ENCODE measurements around the gene GPR15. TPM values are rescaled to one million over a fixed set of nuclear protein-coding genes. Genes with fewer than 3 reads are reported as not detected.

The GPR15 gene
- total RNA-seq, 3 donors from 2014 or later (not counting 1 experiment from before 2014, with no cell fraction given) = 0.97 to 32.8 (median 1.5) TPM

- H3K27me3 Mint-ChIP-seq (ENCODE audit: low read depth in 2 of 2) = no peaks in the 10 kb centered on the region
- no peaks in the 10 kb centered on the region for H3K9me3 Mint-ChIP-seq
- Histone ChIP-seq H3K4me3 (ENCODE audit: low read length) (no peak overlapping the region), H3K36me3 (ENCODE audit: control insufficient read depth, insufficient read depth, low read length) (no peaks in the 10 kb centered on the region), H3K4me1 (ENCODE audit: control insufficient read depth, insufficient read depth, low read length) (peaks cover 8% of the 10 kb centered on the region), H3K27ac (ENCODE audit: low read length) (no peak overlapping the region), H3K27me3 (ENCODE audit: control insufficient read depth, insufficient read depth, low read length) (no peaks in the 10 kb centered on the region), H3K9me3 (ENCODE audit: control insufficient read depth, insufficient read depth, low read length) (no peaks in the 10 kb centered on the region)
- peaks cover 11% of the 10 kb centered on the region in 2 donors for H3K4me1 Mint-ChIP-seq
- intact Hi-C loops (cut with micrococcal nuclease) = no loop called here
- no peak overlapping the region for H3K27ac Mint-ChIP-seq
- H3K36me3 Mint-ChIP-seq = no peaks in the 10 kb centered on the region
- no peak overlapping the region for H3K4me3 Mint-ChIP-seq
- TF ChIP-seq CTCF (IDR thresholded peaks at IDR 0.05) = no peak
- 94% methylated on average over 2 of the region's 4 CpGs for WGBS (ENCODE audit: insufficient coverage)
- no peak for ATAC-seq
- no peak for DNase-seq
These were observed 3.1 kb upstream of the GPR15 start for GRCh38 chr3:98528474-98529346.

GRCh38 chr3:98529856-98530459, 1.8 kb upstream of the GPR15 start:
- Mint-ChIP-seq H3K4me1 (peaks cover 9% of the 10 kb centered on the region in 2 donors), H3K9me3 (no peaks in the 10 kb centered on the region), H3K4me3 (no peak overlapping the region), H3K36me3 (no peaks in the 10 kb centered on the region), H3K27me3 (ENCODE audit: low read depth in 2 of 2) (no peaks in the 10 kb centered on the region), H3K27ac (no peak overlapping the region)
- Histone ChIP-seq H3K36me3 (ENCODE audit: control insufficient read depth, insufficient read depth, low read length) (no peaks in the 10 kb centered on the region), H3K27me3 (ENCODE audit: control insufficient read depth, insufficient read depth, low read length) (no peaks in the 10 kb centered on the region), H3K4me3 (ENCODE audit: low read length) (no peak overlapping the region), H3K4me1 (ENCODE audit: control insufficient read depth, insufficient read depth, low read length) (peaks cover 7% of the 10 kb centered on the region), H3K27ac (ENCODE audit: low read length) (no peak overlapping the region), H3K9me3 (ENCODE audit: control insufficient read depth, insufficient read depth, low read length) (no peaks in the 10 kb centered on the region)
- intact Hi-C loops (cut with micrococcal nuclease) = no loop called here
- ATAC-seq = no peak
- no peak for TF ChIP-seq CTCF (IDR thresholded peaks at IDR 0.05)
- no peak for DNase-seq
- WGBS (ENCODE audit: insufficient coverage) = 93% methylated on average over 7 of the region's 8 CpGs

DNA sequence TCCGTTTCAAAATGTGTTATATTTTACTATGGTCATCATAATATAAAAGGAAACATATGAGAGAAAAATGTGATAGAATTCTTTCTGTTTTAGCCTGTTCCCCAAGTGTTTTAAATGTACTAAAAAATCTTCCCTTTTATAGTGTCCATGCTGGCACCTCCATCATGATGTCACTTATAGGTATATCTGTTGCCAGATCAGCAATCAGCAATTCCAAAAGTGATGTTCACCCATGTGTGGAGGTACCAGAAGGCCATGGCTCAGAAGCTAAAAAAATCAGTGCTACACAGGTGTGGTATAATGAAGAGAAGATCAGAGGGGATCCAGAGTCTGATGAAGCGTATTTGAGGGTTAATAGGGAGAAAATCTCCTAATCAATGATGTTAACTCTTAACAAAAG, 1.1 kb upstream of the GPR15 start:
- Histone ChIP-seq H3K4me3 (ENCODE audit: low read length) (no peak overlapping the region), H3K27me3 (ENCODE audit: control insufficient read depth, insufficient read depth, low read length) (no peaks in the 10 kb centered on the region), H3K36me3 (ENCODE audit: control insufficient read depth, insufficient read depth, low read length) (no peaks in the 10 kb centered on the region), H3K27ac (ENCODE audit: low read length) (no peak overlapping the region), H3K4me1 (ENCODE audit: control insufficient read depth, insufficient read depth, low read length) (no peaks in the 10 kb centered on the region), H3K9me3 (ENCODE audit: control insufficient read depth, insufficient read depth, low read length) (no peaks in the 10 kb centered on the region)
- DNase-seq (no peak), ATAC-seq (no peak)
- H3K27ac Mint-ChIP-seq = no peak overlapping the region
- no peak for TF ChIP-seq CTCF (IDR thresholded peaks at IDR 0.05)
- no peak overlapping the region for H3K4me3 Mint-ChIP-seq
- intact Hi-C loops (cut with micrococcal nuclease) = no loop called here
- peaks cover 3 to 4% of the 10 kb centered on the region in 2 donors for H3K4me1 Mint-ChIP-seq
- WGBS (ENCODE audit: insufficient coverage) = no CpG with 5 or more reads among the region's 2 CpGs
- no peaks in the 10 kb centered on the region for H3K36me3 Mint-ChIP-seq
- no peaks in the 10 kb centered on the region for H3K9me3 Mint-ChIP-seq
- no peaks in the 10 kb centered on the region for H3K27me3 Mint-ChIP-seq (ENCODE audit: low read depth in 2 of 2)
